GM19452 (cell line): ENCODE measurements around the gene SORCS2.

Source experiments
- ATAC-seq: cut with Tn5 transposase; IDR thresholded peaks from one replicate; pipeline ENCODE4 v1.9.1; 2021; ENCODE audit not compliant: unreplicated experiment

The SORCS2 gene

GRCh38 chr4:7217474-7218321 is 25.4 kb downstream of the SORCS2 start:
- no peak for ATAC-seq

GRCh38 chr4:7218686-7219085 is 26.3 kb downstream of the SORCS2 start:
- ATAC-seq, result no peak

- ATAC-seq, result no peak
Measured at GRCh38 chr4:7222521-7222920, 30.2 kb downstream of the SORCS2 start.

GRCh38 chr4:7223541-7223940 is 31.2 kb downstream of the SORCS2 start:
- no peak for ATAC-seq

GRCh38 chr4:7224001-7224400 is 31.7 kb downstream of the SORCS2 start:
- ATAC-seq, result no peak

- no peak for ATAC-seq
Measured at GRCh38 chr4:7224878-7225533, 32.7 kb downstream of the SORCS2 start.

- no peak for ATAC-seq
Measured at GRCh38 chr4:7226439-7226838, 34.1 kb downstream of the SORCS2 start.

- ATAC-seq, result no peak
Measured at GRCh38 chr4:7227008-7227407, 34.7 kb downstream of the SORCS2 start.

- ATAC-seq, result no peak
Measured at GRCh38 chr4:7228734-7229133, 36.4 kb downstream of the SORCS2 start.

GRCh38 chr4:7232061-7232650 is 39.8 kb downstream of the SORCS2 start:
- no peak for ATAC-seq

- ATAC-seq, result no peak
Measured at GRCh38 chr4:7233006-7233580, 40.8 kb downstream of the SORCS2 start.

- ATAC-seq, result no peak
Measured at GRCh38 chr4:7233601-7234000, 41.3 kb downstream of the SORCS2 start.

- ATAC-seq, result no peak
Measured at GRCh38 chr4:7234355-7235029, 42.2 kb downstream of the SORCS2 start.

GRCh38 chr4:7235030-7235380 is 42.7 kb downstream of the SORCS2 start:
- ATAC-seq, result no peak

- ATAC-seq, result no peak
Measured at GRCh38 chr4:7236847-7237246, 44.5 kb downstream of the SORCS2 start.

- no peak for ATAC-seq
Measured at GRCh38 chr4:7237873-7238272, 45.5 kb downstream of the SORCS2 start.

- no peak for ATAC-seq
Measured at GRCh38 chr4:7238300-7238960, 46.1 kb downstream of the SORCS2 start.

GRCh38 chr4:7239101-7239820 is 46.9 kb downstream of the SORCS2 start:
- ATAC-seq, result no peak

GRCh38 chr4:7239844-7240243 is 47.5 kb downstream of the SORCS2 start:
- no peak for ATAC-seq

GRCh38 chr4:7240306-7240705 is 48.0 kb downstream of the SORCS2 start:
- ATAC-seq, result no peak
